BJ (cell line): Measurements from ENCODE around the gene LZTR1. TPM values are rescaled to one million over a fixed set of nuclear protein-coding genes. Genes with fewer than 3 reads are reported as not detected.

Experiments
- CTCF ChIA-PET: fragments of 350-600 bp; formaldehyde crosslinking; extraction: SDS; loops from one replicate; lab custom pipeline; 2021; ENCODE audit warnings: antibody characterized with exemption, inconsistent platforms; lab: Yijun Ruan, JAX
- POLR2A ChIA-PET: fragments of 300-600 bp; sonication (Branson Sonifier 250); formaldehyde crosslinking; extraction: SDS; loops from one replicate; lab custom pipeline; 2021; ENCODE audit warnings: antibody characterized with exemption; lab: Charles Lee
- DNase-seq: peaks from one replicate; pipeline ENCODE4 v3.0.0-alpha.2; 2011; ENCODE audit warnings: low read depth
- H3K27me3 ChIP-seq: 2 replicates; pipeline ENCODE4 v1.6.0; 2011; ENCODE audit warnings: low read length; ENCODE audit not compliant: control insufficient read depth, insufficient read depth
- H3K36me3 ChIP-seq: 2 replicates; pipeline ENCODE4 v1.5.1; 2011; ENCODE audit warnings: low read length; ENCODE audit not compliant: control insufficient read depth, insufficient read depth
- H3K4me3 ChIP-seq: 2 replicates; pipeline ENCODE4 v1.5.1; 2011; ENCODE audit warnings: low read depth, mild to moderate bottlenecking, control low read depth, low read length
- CTCF ChIP-seq: IDR thresholded peaks from 2 replicates; pipeline ENCODE4 v1.5.1; 2011; ENCODE audit warnings: low read depth, mild to moderate bottlenecking, control low read depth, inconsistent platforms, low read length, moderate library complexity; ENCODE audit not compliant: insufficient read depth
- polyA plus RNA-seq: library from polyadenylated mRNA; depleted of rRNA; stranded (reverse); fragments of >200 nt; gene quantifications from 2 replicates; pipeline ENCODE4 v1.2.3, GENCODE V29; 2011

Gene LZTR1
- polyA plus RNA-seq, 1 experiment, result 45.9 TPM

- no peaks in the 10 kb centered on the region for H3K36me3 ChIP-seq
- peaks cover 3% of the 10 kb centered on the region for H3K27me3 ChIP-seq
- TF ChIP-seq CTCF, result no peak
- ChIA-PET CTCF (interaction anchor here (1.2 to 2.9 kb wide), 5 partner anchors 21 to 141 kb away, joined by 4 to 12 read pairs (median 4); partner anchors contain the start of gene LZTR1), POLR2A (no interaction called here)
- no peak overlapping the region for H3K4me3 ChIP-seq
- DNase-seq, result no peak
Measured at GRCh38 chr22:20960609-20961008, 21.5 kb upstream of the LZTR1 start.

DNA sequence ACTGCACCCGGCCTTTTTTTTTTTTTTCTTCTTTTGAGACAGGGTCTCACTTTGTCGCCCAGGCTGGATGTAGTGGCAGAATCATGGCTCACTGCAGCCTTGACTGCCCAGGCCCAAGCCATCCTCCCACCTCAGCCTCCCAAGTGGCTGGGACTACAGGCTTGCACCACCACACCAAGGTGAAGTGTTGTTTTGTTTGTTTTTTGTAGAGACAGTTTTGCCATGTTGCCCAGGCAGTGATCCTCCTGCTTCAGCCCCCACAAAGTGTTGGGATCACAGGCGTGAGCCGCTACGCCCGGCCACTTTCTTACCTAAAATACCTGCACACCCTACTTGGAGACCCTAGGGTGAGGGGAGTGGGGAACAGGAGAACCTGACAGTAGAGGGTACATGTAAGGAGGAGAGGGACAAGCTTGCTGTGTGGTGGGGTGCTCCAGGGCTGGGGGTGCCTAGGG lies 19.6 kb upstream of the LZTR1 start:
- ChIA-PET POLR2A (no interaction called here), CTCF (interaction anchor here (0.6 to 2.2 kb wide), 4 partner anchors 12 to 1020 kb away, joined by 3 to 8 read pairs (median 4); no protein-coding TSS in a partner anchor)
- Histone ChIP-seq H3K27me3 (peaks cover 7% of the 10 kb centered on the region), H3K4me3 (no peak overlapping the region), H3K36me3 (no peaks in the 10 kb centered on the region)
- no peak for TF ChIP-seq CTCF
- no peak for DNase-seq

DNA sequence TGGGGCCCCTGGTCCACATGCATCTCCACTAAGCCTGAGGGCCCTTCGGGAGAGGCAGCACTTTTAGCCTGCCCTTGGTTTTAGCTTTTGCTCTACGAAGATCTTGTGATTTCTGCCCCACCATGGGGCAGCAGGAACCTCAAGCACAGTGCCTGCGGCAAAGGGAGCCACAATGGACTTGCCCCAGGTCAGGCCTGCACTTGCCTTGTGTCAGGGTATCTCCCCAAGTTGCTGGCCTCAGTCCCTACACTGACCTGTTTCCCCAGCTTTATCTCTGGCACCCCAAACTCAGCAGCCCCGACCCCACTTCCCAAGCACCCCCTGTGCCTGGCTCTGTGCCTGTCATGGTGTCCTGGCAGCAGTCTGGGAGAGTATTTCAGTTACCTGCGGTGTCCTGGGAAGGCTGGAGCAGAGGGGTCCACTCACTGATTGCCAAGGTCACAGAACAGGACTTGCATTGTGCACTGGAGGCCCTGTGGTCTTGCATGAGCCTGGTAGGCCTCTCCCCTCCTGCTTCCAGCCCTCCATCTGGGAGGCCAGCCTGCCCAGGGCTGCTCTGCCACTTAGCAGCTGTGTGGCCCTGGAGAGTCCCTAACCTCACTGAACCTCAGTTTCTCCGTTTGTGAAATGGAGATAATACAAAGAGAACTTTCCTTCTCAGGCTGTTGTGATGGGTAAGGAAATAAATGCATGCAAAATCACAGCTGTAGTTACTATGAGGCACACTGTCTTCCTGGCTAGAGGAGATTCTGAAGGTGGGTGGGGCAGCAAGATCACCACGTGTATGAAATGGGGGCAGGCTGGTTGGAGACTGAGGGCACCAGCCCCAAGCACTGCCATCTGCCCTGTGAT lies 18.7 kb upstream of the LZTR1 start:
- no peak for TF ChIP-seq CTCF
- ChIA-PET POLR2A (no interaction called here), CTCF (interaction anchor here (0.8 to 2.2 kb wide), 5 partner anchors 9 to 139 kb away, joined by 3 to 8 read pairs (median 4); no protein-coding TSS in a partner anchor)
- Histone ChIP-seq H3K27me3 (peaks cover 7% of the 10 kb centered on the region), H3K4me3 (no peak overlapping the region), H3K36me3 (no peaks in the 10 kb centered on the region)
- no peak for DNase-seq

- no peaks in the 10 kb centered on the region for H3K36me3 ChIP-seq
- peak overlapping the region; percentile 27; the same call in 1 of the 2 replicates for H3K4me3 ChIP-seq
- ChIA-PET CTCF (interaction anchor here (0.8 to 1.5 kb wide), 3 partner anchors 8 to 138 kb away, joined by 3 to 5 read pairs (median 3); no protein-coding TSS in a partner anchor), POLR2A (no interaction called here)
- no peak for TF ChIP-seq CTCF
- no peak for DNase-seq
- peaks cover 7% of the 10 kb centered on the region for H3K27me3 ChIP-seq
Measured at GRCh38 chr22:20964090-20964798, 17.9 kb upstream of the LZTR1 start.

DNA sequence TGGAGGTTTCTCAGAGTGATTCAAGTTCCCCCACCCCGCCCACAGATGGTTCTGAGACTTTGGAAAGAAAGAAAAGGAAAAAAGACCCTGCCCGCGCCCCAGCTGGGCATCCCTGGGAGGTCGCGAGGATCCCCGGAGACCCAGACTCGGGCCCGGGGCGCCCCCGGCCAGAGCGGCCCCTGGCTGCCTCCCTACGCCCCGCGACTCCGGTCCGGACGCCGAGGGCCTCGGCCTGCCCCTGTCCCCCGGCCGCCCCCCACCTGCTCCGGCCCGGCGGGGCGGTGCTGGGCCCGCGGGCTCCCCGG lies 17.3 kb upstream of the LZTR1 start:
- Histone ChIP-seq H3K4me3 (peak overlapping the region; percentile 27), H3K27me3 (peaks cover 7% of the 10 kb centered on the region), H3K36me3 (no peaks in the 10 kb centered on the region)
- no peak for TF ChIP-seq CTCF
- DNase-seq, result no peak
- ChIA-PET POLR2A (no interaction called here), CTCF (interaction anchor here (0.8 to 1.5 kb wide), 3 partner anchors 7 to 137 kb away, joined by 3 to 5 read pairs (median 3); no protein-coding TSS in a partner anchor)
